PC-3 (cell line): ENCODE data around the gene AQP9. TPM values are rescaled to one million over a fixed set of nuclear protein-coding genes. Genes with fewer than 3 reads are reported as not detected.
"Not testable (repeated sequence)": the region's sequence is repeated elsewhere in the genome, so short reads cannot be mapped to it uniquely, and the experiment has no call there.

Experiments
- ATAC-seq: fragments of 200-7000 bp; cut with Tn5 transposase; 2 replicates; pipeline ENCODE4 v1.9.1; 2020; ENCODE audit warnings: mild to moderate bottlenecking, moderate library complexity
- BruUV-seq: library from RNA; stranded (reverse); fragments of 400-500 nt; replicated peaks from 2 replicates; lab custom pipeline; 2021; lab: Mats Ljungman, UMichigan
- CTCF ChIA-PET: fragments of 300-600 bp; sonication (Branson Sonifier 250); formaldehyde crosslinking; loops from one replicate; lab custom pipeline; 2022; ENCODE audit warnings: antibody characterized with exemption; lab: Charles Lee
- POLR2A ChIA-PET: fragments of 300-600 bp; sonication (Branson Sonifier 250); formaldehyde crosslinking; loops from one replicate; lab custom pipeline; 2022; ENCODE audit warnings: antibody characterized with exemption; ENCODE audit not compliant: unreplicated experiment; lab: Charles Lee
- DNase-seq: peaks from one replicate; pipeline ENCODE4 v3.0.0-alpha.2; 2015
- H2AFZ ChIP-seq: fragments of 300-600 bp; sonication (generic); 2 replicates; pipeline ENCODE4 v1.6.0; 2016; ENCODE audit warnings: antibody characterized with exemption, low read length
- H3F3A ChIP-seq: fragments of 300-600 bp; sonication (generic); one replicate; pipeline ENCODE4 v1.6.0; 2017; ENCODE audit warnings: antibody characterized with exemption, low read length, control low read depth, mild to moderate bottlenecking; ENCODE audit not compliant: unreplicated experiment
- H3K27ac ChIP-seq: fragments of 300-600 bp; sonication (generic); 2 replicates; pipeline ENCODE4 v1.5.1; 2016; ENCODE audit warnings: mild to moderate bottlenecking, low read length
- H3K27me3 ChIP-seq: fragments of 300-600 bp; sonication (generic); 2 replicates; pipeline ENCODE4 v1.6.1; 2016; ENCODE audit warnings: low read length, mixed read lengths
- H3K36me3 ChIP-seq: fragments of 300-600 bp; sonication (generic); 2 replicates; pipeline ENCODE4 v1.6.1; 2016; ENCODE audit warnings: low read depth, mixed run types, low read length, mixed read lengths
- H3K4me1 ChIP-seq: fragments of 300-600 bp; sonication (generic); 2 replicates; pipeline ENCODE4 v1.5.1; 2016; ENCODE audit warnings: low read length; ENCODE audit not compliant: insufficient read depth
- H3K4me2 ChIP-seq: fragments of 300-600 bp; sonication (generic); 2 replicates; pipeline ENCODE4 v1.6.0; 2016; ENCODE audit warnings: low read length
- H3K4me3 ChIP-seq: fragments of 300-600 bp; sonication (generic); 2 replicates; pipeline ENCODE4 v1.5.1; 2016; ENCODE audit warnings: mild to moderate bottlenecking, low read length, mixed read lengths
- H3K79me2 ChIP-seq: fragments of 300-600 bp; sonication (generic); 2 replicates; pipeline ENCODE4 v1.6.1; 2017; ENCODE audit warnings: low read length, mixed read lengths
- H3K9ac ChIP-seq: fragments of 300-600 bp; sonication (generic); 2 replicates; pipeline ENCODE4 v1.6.0; 2016; ENCODE audit warnings: mild to moderate bottlenecking, low read length
- H3K9me2 ChIP-seq: fragments of 300-600 bp; sonication (generic); replicated peaks from 2 replicates; pipeline ENCODE4 v1.6.1; 2016; ENCODE audit warnings: mixed run types, low read length, mixed read lengths
- H3K9me3 ChIP-seq: fragments of 300-600 bp; sonication (generic); 2 replicates; pipeline ENCODE4 v1.6.1; 2016; ENCODE audit warnings: low read length, mixed read lengths
- H4K20me1 ChIP-seq: fragments of 300-600 bp; sonication (generic); 2 replicates; pipeline ENCODE4 v1.6.1; 2016; ENCODE audit warnings: low read length, mixed read lengths
- CTCF ChIP-seq: fragments of 300-600 bp; sonication (generic); conservative IDR thresholded peaks from 2 replicates; pipeline ENCODE4 v1.5.1; 2017; ENCODE audit warnings: antibody characterized with exemption, low read depth, mild to moderate bottlenecking, low read length
- EZH2 ChIP-seq: fragments of 300-600 bp; sonication (generic); IDR thresholded peaks from one replicate; pipeline ENCODE4 v1.6.1; 2017; ENCODE audit warnings: antibody characterized with exemption, mild to moderate bottlenecking, low read length; ENCODE audit not compliant: unreplicated experiment
- EZH2phosphoT487 ChIP-seq: fragments of 300-600 bp; sonication (generic); IDR thresholded peaks from 2 replicates; pipeline ENCODE4 v1.6.1; 2018; ENCODE audit warnings: mild to moderate bottlenecking, antibody characterized with exemption, low read length, borderline replicate concordance
- intact Hi-C: fragments of 100-400 bp; cut with micrococcal nuclease; formaldehyde crosslinking; loops from 2 replicates; pipeline ENCODE4 v1.9.0; 2023
- total RNA-seq: library from RNA; depleted of rRNA; stranded (reverse); fragments of >200 nt; gene quantifications from 2 replicates; pipeline ENCODE4 v1.2.3, GENCODE V29; 2014

The AQP9 gene
- total RNA-seq, 1 experiment from 2014 or later: not detected

GRCh38 chr15:58206151-58206550 lies 68.0 kb downstream of the AQP9 start:
- ATAC-seq (no peak), DNase-seq (no peak)
- intact Hi-C loops: no loop called here
- Histone ChIP-seq H3K4me3 (no peak overlapping the region), H3K79me2 (no peaks in the 10 kb centered on the region), H3K27me3 (no peaks in the 10 kb centered on the region), H3F3A (no peaks in the 10 kb centered on the region), H3K9ac (no peak overlapping the region), H3K4me1 (no peaks in the 10 kb centered on the region), H3K9me2 (no peaks in the 10 kb centered on the region), H3K9me3 (no peaks in the 10 kb centered on the region), H3K4me2 (no peak overlapping the region), H3K36me3 (no peaks in the 10 kb centered on the region), H3K27ac (no peak overlapping the region), H4K20me1 (no peaks in the 10 kb centered on the region), H2AFZ (no peak overlapping the region)
- POLR2A ChIA-PET: no interaction called here
- CTCF ChIA-PET: no interaction called here
- TF ChIP-seq EZH2phosphoT487 (no peak), CTCF (no peak), EZH2 (no peak)
- no TSS peak for BruUV-seq

GRCh38 chr15:58208217-58208616 lies 70.0 kb downstream of the AQP9 start:
- intact Hi-C loops, H3K9me3 ChIP-seq, BruUV-seq, H2AFZ ChIP-seq, ATAC-seq, H3K27ac ChIP-seq, H3K4me3 ChIP-seq, POLR2A ChIA-PET, H3F3A ChIP-seq, H3K9ac ChIP-seq, DNase-seq, H3K36me3 ChIP-seq, H3K79me2 ChIP-seq, H3K27me3 ChIP-seq, H4K20me1 ChIP-seq, CTCF ChIA-PET, H3K9me2 ChIP-seq, H3K4me1 ChIP-seq, H3K4me2 ChIP-seq: not testable (repeated sequence)

- ATAC-seq: not testable (repeated sequence)
Measured at GRCh38 chr15:58209007-58209481, 70.9 kb downstream of the AQP9 start.

GRCh38 chr15:58210031-58210430 lies 71.8 kb downstream of the AQP9 start:
- H3F3A ChIP-seq, H3K9me3 ChIP-seq, H3K9me2 ChIP-seq, H3K4me2 ChIP-seq, H3K27ac ChIP-seq, ATAC-seq, POLR2A ChIA-PET, H3K27me3 ChIP-seq, CTCF ChIA-PET, H3K9ac ChIP-seq, H2AFZ ChIP-seq, intact Hi-C loops, BruUV-seq, H3K4me1 ChIP-seq, H3K4me3 ChIP-seq, H3K79me2 ChIP-seq, H4K20me1 ChIP-seq, H3K36me3 ChIP-seq: not testable (repeated sequence)
- peak; percentile 9 for DNase-seq

More at GRCh38 chr15:58209007-58209481, 70.9 kb downstream of the AQP9 start:
- H2AFZ ChIP-seq, intact Hi-C loops, H3K9me3 ChIP-seq, BruUV-seq, H3K79me2 ChIP-seq, H4K20me1 ChIP-seq, H3K4me2 ChIP-seq, H3K4me3 ChIP-seq, H3F3A ChIP-seq, H3K4me1 ChIP-seq, DNase-seq, H3K36me3 ChIP-seq, H3K9me2 ChIP-seq, POLR2A ChIA-PET, H3K27ac ChIP-seq, CTCF ChIA-PET, H3K27me3 ChIP-seq, H3K9ac ChIP-seq: not testable (repeated sequence)
